PFSK-1 (cell line): ENCODE measurements around the gene MAGOH.

Experiments
- FOXP2 ChIP-seq: optimal IDR thresholded peaks from 2 replicates; pipeline ENCODE3; 2011; ENCODE audit warnings: borderline replicate concordance, control low read depth, inconsistent platforms; ENCODE audit not compliant: insufficient read depth; ENCODE audit errors: extremely low read length, extremely low read depth
- POLR2AphosphoS5 ChIP-seq: IDR thresholded peaks from 2 replicates; pipeline ENCODE4 v1.6.1; 2012; ENCODE audit warnings: low read depth, mild to moderate bottlenecking, control low read depth, low read length, moderate library complexity
- REST ChIP-seq, 2 experiments: IDR thresholded peaks; 2 replicates each; pipeline versions ENCODE4 v1.6.1 to v1.8.0; 2011 to 2012; ENCODE audit warnings: low read depth in 2 of 2, low read length in 2 of 2, control low read depth in 1 of 2, inconsistent platforms in 1 of 2, mild to moderate bottlenecking in 1 of 2, moderate library complexity in 1 of 2; ENCODE audit not compliant: insufficient read depth in 1 of 2
- SIN3A ChIP-seq: IDR thresholded peaks from 2 replicates; pipeline ENCODE4 v1.6.1; 2012; ENCODE audit warnings: mild to moderate bottlenecking, low read length, moderate library complexity, borderline replicate concordance; ENCODE audit not compliant: insufficient read depth
- TAF1 ChIP-seq: IDR thresholded peaks from 2 replicates; pipeline ENCODE4 v1.6.1; 2012; ENCODE audit warnings: low read length, control low read depth, borderline replicate concordance; ENCODE audit not compliant: insufficient read depth

The MAGOH gene

GRCh38 chr1:53183095-53183990 is 55.0 kb downstream of the MAGOH start:
- no peak for TF ChIP-seq POLR2AphosphoS5
- TF ChIP-seq SIN3A: no peak
- no peak for TF ChIP-seq FOXP2
- TF ChIP-seq TAF1: no peak
- TF ChIP-seq REST (IDR thresholded peaks at IDR 0.05; ENCODE audit: insufficient read depth in 1 of 2, low read depth in 2 of 2, low read length in 2 of 2): no peak

- no peak for TF ChIP-seq POLR2AphosphoS5
- TF ChIP-seq SIN3A: no peak
- no peak for TF ChIP-seq TAF1
- TF ChIP-seq FOXP2: no peak
- TF ChIP-seq REST (IDR thresholded peaks at IDR 0.05; ENCODE audit: insufficient read depth in 1 of 2, low read depth in 2 of 2, low read length in 2 of 2): no peak
Observed at GRCh38 chr1:53182716-53183094, 55.6 kb downstream of the MAGOH start.

GRCh38 chr1:53182111-53182593 is 56.2 kb downstream of the MAGOH start:
- TF ChIP-seq SIN3A (no peak), REST (IDR thresholded peaks at IDR 0.05; ENCODE audit: insufficient read depth in 1 of 2, low read depth in 2 of 2, low read length in 2 of 2) (0 out of 4 replicates have a peak, but pooled peaks of 1 of the 2 experiments have one; percentile 30)

GRCh38 chr1:53180951-53181350 is 57.4 kb downstream of the MAGOH start:
- TF ChIP-seq FOXP2: no peak
- TF ChIP-seq POLR2AphosphoS5: no peak
- TF ChIP-seq REST (IDR thresholded peaks at IDR 0.05; ENCODE audit: insufficient read depth in 1 of 2, low read depth in 2 of 2, low read length in 2 of 2): no peak
- no peak for TF ChIP-seq SIN3A
- TF ChIP-seq TAF1: no peak

GRCh38 chr1:53180226-53180625 is 58.1 kb downstream of the MAGOH start:
- TF ChIP-seq FOXP2 (no peak), POLR2AphosphoS5 (no peak), SIN3A (no peak), REST (IDR thresholded peaks at IDR 0.05; ENCODE audit: insufficient read depth in 1 of 2, low read depth in 2 of 2, low read length in 2 of 2) (no peak), TAF1 (no peak)
